Stimulated activated CD8-positive, alpha-beta memory T cell treated with anti-CD3 and anti-CD28 coated beads, Interleukin-7, amount 100 ng/mL, for 48 hours (primary cell): ENCODE data around the gene NCF2.
"Not testable (repeated sequence)": the region's sequence is repeated elsewhere in the genome, so short reads cannot be mapped to it uniquely, and the experiment has no call there.

Experiments
- DNase-seq, 2 donors: peaks; one replicate each; pipeline ENCODE4 v3.0.0-alpha.2; 2020; ENCODE audit warnings: low read depth in 1 of 2; ENCODE audit errors: extremely low read depth in 1 of 2

The NCF2 gene

DNA sequence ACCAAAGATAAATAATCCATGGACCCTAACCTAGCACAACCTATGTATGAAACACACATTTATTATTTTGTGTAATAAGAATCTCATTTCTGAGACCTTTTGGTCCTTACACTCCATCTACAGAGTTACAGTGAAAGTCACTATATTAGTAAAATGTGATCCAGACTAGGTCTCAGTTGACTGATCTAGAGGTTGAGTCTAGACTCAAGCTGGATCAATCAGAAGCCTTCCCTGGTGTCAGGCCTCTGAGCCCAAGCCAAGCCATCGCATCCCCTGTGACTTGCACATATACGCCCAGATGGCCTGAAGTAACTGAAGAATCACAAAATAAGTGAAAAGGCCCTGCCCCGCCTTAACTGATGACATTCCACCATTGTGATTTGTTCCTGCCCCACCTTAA, 22.7 kb upstream of the NCF2 start:
- DNase-seq = not testable (repeated sequence)

DNA sequence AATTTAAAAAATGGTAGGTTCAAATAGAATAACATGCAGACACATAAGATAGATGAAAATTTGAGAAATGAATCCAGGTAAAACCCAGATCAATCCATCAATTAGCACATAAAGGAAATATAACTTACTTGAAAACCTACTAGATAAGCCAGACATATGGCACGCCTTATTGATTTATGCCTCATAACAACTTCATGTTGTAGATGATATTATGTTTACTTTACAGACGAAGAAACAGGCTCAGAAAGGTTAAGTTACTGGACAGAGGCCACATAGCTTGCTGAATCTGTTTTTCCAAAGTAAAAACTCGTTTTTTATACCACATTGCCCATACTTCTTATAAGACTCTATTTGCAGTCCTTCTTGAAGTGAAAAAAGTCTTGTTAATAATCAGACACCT, 22.1 kb upstream of the NCF2 start:
- DNase-seq = no peak

DNA sequence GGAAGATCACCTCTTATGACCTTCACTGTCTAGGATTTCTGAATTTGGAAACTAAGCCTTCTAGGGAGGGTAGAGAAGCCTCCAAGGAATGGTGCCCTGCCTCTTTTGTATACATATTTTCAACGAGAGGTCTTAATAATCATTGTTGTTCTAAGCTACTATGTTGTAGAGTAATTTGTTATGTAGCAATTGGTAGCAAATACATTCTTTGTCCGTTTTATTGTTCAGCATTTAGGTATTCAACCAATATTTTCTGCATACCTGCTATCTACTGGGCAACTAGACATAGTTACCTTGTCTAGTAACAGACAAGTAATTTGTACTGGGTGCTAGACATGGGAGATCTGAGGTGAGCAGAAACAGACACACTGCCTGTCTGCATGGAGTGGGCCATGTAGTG, 20.8 kb upstream of the NCF2 start:
- DNase-seq = no peak

DNA sequence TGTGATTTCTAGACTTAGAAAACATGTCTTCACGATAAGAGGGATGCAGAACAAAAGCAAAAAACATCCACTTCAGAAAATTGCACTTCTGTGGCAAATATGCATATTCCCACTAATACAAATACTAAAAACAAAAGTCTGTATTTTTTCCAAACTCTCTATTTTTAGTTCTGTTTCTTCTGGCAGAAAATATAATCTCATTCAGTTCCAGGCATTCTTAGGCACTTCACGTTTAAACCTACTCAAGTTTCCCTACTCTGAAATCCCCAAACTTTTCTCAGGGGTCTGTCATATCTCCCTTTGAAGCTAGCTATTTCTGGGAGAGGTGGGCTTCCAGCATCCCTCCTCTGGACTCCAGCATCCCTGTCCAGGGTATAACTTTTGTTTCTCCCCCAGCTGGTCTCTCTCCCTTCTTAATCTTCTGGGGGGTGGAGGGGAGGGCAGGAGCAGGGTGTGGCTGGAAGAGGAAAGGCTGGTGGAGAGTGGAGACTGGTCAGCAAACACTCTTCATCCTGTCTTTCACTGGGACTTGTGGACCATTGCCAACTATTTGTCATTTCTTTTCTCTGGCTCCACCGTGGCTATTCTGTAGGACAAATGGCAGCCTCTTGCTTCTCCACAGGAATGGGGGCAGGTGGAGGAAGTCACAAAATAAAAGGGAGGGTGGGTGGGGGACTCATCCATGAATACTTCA, 19.6 kb upstream of the NCF2 start:
- DNase-seq = no peak

DNA sequence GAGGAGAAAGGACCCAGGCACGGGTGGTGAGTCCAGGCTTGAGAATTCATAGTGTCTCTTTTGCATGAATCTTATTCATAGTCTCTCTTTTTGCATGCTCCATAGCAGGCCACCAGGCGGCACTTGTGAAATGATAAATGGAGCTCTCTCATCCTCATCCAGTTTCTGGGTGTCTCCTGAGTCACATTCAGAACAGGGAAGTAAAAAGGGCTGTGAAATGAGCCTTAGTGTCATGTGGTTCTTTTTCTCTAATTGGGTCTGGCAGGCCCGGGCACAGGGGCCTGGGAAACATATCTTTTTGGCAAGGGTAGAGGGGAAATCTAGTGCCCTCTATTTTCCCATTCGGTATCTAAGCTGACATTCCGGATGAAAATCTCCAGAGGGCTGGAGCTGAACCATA, 19.1 kb upstream of the NCF2 start:
- no peak for DNase-seq

DNA sequence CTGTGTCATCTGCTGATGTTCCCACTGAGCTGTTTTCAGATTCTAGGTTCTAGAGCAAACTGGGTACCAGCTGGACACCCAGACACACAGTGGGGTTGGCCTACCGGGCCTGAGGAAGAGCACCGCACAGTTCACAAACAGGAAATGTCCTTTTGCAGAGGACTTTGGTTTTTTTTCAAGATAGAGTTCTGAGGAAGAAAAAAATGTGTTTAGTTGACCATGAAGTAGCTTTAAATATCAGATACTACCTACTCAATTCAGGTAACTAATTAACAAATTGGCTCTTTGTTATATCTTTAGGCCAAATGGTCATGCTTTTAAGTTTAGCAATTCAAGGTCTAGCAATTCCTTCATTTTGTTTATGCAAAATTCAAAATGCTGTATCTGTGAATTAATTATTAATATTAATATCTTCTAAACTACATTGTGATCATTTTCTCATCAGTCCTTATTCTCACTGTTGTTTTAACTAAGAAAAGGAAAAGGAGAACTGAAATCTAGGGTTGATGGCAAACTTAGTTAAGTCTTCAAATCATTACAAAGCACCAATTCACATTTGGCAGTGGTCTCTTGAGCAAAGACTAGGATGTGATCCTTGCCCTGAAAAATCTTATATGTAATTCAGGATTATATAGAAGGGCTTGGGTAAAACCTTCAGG, 17.2 kb upstream of the NCF2 start:
- no peak for DNase-seq

DNA sequence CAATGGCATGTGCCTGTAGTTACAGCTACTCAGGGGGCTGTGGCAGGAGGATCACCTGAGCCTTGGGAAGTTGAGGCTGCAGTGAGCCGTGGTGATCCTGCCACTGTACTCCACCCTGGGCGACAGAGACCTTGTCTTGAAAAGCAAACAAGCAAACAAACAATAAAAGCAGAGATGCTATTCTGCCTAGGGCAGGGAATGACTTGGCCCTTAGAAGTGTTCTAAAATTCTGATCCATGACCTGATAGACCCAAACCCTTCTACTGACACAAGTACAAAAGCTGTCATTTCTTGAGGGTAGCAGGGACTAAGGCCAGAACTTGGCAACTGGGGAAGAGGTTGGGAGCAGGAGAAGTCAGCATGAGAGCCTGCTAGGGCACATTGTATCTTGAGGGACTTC, 15.6 kb upstream of the NCF2 start:
- DNase-seq = no peak

DNA sequence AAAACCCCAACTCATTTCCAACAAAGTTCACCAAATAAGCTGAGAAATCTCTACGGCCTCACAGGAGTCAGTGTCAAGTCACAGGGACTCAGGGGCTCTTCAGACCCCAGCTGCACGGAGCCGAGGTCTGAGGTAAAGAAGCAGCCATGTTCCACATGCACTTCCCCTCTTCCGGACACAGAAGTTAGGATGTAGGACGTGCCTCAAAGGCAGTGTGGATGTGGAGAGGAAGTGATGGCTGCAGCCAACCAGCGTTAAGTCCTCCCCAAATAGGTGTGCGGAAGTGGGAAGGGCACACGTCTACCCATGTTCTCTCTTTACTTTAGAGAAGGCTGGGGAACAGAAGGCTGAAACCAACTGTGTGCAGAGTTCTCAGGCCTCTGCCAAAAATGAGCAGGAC, 14.6 kb upstream of the NCF2 start:
- no peak for DNase-seq

DNA sequence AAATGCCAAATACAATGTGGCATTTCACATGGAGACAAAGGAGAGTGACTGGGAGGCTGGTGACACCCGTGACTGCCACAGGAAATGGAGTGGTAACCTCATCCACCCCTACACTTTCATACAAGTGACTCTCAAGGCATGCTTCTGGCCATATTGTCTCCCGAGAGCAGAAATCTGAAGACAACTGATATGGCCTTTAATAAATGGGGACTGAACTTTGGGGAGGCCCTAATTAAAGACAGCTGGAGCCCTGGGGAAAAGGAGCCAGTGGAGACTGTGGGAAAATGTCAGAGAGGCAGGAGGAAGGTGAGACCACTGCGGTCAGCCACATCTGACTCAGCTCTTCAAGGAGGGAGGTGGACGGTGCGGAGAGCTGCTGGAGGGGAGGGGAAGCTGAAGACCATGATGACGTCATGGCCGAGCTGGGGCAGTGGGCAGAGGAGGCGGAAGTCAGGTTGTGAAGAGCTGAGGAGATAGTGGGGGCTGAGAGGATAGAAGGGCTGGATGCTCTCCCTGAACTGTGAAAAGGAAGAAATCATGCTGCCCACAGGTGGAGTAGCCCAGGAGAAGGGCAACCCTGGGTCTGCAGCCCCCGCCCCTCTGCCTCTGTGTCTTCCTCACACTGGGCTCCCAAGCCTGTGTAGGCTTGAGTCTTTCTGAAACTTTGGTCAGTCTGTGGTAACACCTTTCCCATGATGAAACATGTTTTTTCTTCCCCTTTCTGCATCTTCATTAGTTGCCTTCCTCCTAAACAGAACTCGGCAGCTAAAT, 14.0 kb upstream of the NCF2 start:
- DNase-seq = no peak

DNA sequence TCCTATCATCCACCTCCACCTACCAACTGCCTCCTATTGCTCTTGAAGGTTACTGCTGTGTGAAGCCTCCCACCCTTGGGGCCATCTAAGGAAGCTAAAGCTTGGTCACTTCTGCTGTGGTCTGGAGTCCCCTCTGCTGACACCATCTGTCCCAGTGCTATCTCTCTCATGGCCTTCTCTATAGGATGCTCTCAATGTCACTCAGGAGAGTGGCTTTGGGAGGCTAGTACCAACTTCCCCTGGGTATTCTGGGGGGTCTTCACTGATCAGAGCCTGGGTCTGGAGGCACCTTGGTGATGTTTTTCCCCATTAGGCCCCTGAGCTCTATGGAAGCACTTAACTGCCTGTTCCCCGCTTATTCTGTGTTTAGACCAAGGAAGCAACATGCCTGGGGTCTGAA, 12.3 kb upstream of the NCF2 start:
- no peak for DNase-seq

DNA sequence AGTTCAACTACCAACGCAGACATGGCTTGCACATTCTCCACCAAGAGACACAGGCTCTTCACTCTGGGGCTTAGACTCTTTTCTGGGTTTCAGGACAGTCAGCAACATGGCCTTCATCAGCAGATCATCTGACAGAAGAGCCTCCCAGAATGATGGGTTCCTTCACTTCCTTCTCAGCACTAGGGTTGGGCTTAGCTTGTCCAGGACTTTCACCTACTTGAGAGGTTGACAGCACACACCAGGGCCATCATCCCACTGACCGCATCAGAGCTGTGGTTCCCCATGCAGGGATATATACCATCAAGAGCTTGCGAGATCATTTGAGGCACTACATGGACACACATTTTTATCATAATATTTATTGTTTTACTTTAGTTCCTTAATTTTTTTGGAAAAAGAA, 10.4 kb upstream of the NCF2 start:
- no peak for DNase-seq

DNA sequence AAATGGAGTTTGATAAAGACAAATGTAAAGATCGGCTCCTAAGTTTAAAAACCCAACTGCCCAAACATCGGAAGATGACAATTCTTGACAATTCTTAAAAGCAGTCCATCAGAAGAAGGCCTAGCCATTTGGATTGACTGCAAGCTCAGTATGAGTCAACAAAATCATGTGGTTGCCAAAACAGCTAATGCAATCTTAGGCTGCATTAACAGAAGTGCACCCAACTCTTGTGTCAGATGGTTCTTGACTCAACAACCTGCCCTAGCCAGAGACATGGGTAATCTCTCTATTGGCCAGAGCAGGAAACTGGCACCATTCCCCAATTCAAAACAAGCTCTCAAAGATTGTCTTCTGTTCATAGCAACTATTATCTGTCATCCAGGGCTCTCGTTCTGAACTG, 9.9 kb upstream of the NCF2 start:
- DNase-seq = no peak

DNA sequence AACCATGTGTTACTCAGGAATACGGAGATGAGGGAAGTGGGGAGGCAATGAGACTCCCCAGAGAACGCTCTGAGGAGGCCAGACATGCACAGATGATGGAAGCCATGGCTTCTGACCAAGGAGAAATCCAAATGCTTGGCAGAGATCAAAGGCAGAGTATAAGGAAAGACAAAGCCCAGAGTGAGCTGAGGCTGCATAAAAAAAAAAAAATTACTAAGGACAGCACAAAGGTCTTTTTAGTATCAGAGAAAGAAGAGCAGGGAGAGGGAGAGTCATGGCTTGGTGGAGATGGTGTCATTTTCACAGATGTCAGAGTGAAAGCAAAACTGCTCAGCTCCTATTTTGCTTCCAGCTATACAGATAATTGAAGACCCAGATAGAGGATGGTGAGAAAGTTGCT, 8.1 kb upstream of the NCF2 start:
- no peak for DNase-seq

DNA sequence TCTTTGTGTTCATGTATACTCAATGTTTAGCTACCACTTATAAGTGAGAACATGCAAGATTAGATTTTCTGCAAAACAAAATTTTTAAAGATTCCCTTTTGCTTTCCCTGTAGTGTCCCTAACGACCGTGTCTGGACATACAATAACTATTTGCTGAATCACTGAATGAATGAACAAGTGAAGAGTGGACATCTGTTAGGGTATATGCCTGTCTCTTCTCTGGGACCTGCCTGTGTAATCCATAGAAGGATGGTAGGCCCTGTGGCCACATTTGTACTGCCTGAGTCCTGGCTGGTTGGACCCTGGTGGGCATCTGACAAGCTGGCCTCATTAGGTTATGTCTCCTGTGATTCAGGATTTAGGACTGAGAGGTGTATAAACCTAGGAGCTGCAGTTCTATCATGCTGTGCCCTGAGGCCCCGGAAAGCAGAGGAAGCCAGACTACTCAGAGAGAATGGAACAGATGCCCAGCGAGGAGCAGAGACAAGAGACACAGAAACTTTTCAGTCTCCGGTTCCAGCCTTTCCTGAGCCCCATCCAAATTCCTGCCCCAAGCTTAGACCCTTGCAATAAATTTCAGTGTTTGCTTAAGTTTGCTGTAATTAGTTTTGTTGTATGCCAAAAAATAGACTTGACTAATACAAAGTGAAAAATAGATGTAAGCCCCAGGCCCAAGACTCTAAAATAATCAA, 7.5 kb upstream of the NCF2 start:
- DNase-seq = no peak

DNA sequence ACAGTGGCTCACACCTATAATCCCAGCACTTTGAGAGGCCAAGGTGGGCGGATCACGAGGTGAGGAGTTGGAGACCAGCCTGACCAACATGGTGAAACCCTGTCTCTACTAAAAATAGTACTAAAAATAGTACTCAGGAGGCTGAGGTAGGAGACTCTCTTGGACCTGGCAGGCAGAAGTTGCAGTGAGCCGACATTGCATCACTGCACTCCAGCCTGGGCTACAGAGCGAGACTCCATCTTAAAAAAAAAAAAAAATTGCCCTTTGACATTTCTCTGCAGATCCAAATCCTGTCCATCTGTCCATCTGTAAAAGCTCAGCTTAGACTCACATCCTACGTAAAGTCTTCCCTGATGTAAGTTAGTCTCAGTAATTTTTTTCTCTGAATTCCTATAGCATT, 6.2 kb upstream of the NCF2 start:
- no peak for DNase-seq

DNA sequence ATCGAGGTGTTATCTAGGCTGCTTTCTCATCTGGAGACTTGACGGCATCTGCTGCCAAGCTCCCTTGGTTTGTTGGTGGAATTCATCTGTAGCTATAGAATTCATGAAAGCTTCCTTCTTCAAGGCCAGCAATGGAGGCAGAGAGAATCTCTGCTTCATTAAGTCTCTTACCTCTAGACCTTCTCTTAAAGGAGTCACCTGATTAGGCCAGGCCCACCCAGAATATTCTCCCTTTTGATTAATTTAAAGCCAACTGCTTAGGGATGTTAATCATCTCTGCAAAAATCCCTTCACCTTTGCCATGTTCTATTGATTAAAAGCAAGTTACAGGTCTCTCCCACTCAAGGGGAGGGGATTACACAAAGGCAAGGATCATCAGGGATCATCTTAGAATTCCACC, 5.3 kb upstream of the NCF2 start:
- no peak for DNase-seq

DNA sequence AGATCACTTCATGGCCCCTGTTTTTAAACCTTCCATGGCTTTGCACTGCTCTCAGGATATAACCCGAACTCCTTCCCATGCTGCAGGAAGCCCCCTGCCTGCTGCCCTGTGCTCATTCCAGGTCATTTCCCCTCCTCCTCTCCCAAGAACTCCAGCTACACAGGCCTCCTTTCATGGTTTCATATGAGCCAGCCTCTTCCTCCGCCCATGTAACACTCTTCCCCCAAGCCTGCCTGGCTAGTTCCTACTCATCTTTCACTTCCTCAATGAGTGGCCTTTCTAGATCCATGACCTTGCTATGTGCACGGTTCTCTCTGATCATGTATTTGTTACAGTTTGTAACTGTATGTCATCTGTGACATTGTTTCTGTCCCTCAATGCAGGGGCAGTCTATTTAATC, 3.1 kb upstream of the NCF2 start:
- DNase-seq = no peak

DNA sequence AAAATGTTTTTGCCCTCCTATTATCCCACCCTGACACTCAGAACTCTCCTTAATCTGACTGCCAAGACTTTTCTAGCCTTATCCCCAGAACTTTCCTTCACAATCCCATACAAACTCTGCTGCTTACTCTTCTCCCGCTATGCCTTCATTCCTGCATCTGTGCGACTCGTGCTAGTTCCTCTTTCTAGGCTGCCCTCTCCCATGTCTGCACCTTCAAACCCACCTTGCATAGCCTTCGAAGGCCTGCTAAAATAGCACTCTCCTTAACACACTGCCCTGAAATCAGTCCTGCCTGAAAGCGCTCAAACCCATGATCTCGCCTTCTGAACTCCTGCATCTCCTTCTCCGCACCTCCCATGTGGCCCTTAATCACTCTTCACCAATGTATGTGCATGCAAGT, 2.5 kb upstream of the NCF2 start:
- DNase-seq = no peak

DNA sequence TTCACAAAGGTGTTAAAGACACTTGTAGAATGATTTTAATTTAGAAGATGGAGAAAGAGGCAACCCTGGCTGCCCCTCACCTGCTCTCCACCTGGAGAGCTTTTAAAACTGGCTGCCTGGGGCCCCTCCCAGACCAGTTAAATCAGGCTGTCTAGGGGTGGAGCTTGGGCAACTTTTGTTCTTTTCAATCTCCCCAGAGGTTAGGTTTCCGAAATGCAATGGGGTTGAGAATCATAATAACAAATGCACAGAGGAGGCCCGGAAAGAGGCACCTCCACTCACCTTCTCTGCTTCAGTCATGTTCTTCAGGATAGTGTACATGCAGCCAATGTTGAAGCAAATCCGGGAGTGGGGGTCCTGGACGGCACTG, 400 bp downstream of the NCF2 start:
- no peak for DNase-seq

DNA sequence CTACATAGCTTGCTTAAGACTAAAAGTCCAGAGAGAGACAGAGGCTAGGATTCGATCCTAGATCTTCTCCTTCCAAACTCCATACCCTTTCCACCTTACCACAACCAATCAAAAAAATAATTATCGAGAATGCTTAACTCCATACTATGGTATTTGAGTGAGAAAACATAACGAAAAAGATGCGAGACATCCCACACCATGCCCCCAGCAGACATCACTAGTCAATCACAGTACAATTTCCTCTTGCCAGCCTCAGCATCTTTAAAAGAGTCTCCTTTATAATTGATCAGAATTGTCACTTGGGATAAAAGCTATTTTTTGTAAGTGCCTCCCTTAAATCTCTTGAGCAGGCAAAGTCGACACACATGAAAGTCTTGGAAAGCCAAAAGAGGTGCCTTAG, 875 bp downstream of the NCF2 start:
- no peak for DNase-seq

DNA sequence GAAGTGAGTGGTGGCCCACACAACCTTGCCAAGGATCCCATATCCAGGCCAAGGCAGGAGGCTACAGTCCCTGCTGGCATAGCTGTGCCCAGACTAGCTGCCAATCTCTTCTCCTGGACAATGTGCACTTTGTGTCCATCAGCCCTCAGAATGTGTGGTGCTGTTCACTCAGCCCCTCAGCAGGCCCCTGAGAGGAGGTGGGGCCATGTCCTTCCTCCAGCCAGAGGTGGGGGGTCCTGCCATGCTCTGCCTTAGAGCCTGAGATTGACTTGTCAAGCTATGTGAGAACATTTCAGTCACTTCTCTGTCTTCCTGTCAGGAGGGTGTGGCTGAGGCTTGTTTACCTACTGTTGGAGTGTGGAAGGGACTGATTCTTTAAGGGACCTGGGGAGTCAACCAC, 1.4 kb downstream of the NCF2 start:
- no peak for DNase-seq

DNA sequence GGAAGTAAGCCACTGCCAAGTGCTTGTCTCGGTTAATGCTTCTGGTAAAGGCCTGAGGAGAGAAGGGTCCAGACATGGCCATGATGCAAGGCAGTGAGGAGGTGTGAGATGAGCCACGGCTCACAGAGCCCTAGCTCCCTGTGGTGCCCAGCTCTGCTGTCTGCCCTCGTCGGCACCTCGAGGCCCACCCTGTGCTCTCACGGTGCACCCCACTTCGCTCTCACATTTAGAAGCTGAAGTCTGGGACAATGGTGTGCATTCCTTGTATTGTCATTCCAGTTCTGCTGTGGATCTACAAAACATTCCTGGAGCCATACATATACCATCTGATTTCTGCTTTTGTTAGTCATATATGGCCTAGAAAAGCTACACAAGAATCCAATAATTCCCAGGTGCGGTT, 3.3 kb downstream of the NCF2 start:
- no peak for DNase-seq
